Measurements from ENCODE around the gene FXYD6. TPM values are rescaled to one million over a fixed set of nuclear protein-coding genes. Genes with fewer than 3 reads are reported as not detected.

The FXYD6 gene
- total RNA-seq, 2 donors from 2014 or later, result 17.5 to 17.8 TPM

DNA sequence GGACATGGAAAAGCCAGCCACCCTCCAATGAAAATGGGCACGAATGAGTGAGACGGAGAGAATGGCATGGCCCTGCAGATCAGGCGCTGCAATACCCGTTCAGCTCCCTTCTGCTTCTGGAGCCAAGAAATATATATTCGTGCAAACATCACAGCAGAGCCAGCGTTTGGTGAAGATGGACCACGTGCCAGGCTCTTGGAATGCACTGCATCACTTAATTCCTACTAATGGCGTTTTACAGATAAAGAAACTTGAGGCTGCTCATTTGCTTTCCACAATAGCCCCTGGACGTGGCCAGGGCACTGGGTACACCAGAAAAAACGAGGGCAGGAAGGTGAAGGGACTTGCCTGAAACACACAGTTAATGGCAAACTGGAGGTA is 50.3 kb downstream of the FXYD6 start:
- TF ChIP-seq, protein P1, sequence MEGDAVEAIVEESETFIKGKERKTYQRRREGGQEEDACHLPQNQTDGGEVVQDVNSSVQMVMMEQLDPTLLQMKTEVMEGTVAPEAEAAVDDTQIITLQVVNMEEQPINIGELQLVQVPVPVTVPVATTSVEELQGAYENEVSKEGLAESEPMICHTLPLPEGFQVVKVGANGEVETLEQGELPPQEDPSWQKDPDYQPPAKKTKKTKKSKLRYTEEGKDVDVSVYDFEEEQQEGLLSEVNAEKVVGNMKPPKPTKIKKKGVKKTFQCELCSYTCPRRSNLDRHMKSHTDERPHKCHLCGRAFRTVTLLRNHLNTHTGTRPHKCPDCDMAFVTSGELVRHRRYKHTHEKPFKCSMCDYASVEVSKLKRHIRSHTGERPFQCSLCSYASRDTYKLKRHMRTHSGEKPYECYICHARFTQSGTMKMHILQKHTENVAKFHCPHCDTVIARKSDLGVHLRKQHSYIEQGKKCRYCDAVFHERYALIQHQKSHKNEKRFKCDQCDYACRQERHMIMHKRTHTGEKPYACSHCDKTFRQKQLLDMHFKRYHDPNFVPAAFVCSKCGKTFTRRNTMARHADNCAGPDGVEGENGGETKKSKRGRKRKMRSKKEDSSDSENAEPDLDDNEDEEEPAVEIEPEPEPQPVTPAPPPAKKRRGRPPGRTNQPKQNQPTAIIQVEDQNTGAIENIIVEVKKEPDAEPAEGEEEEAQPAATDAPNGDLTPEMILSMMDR (IDR thresholded peaks at IDR 0.05), result no peak
- DNase-seq (ENCODE audit: low spot score) (no peak), ATAC-seq (ENCODE audit: insufficient number of reproducible peaks, low FRiP score, low read depth) (no peak)
- no peaks in the 10 kb centered on the region for H3K9me3 ChIP-seq
- H3K4me1 ChIP-seq (ENCODE audit: control insufficient read depth in 1 of 2, low read depth in 2 of 2), result peaks cover 3% of the 10 kb centered on the region in 2 donors
- no peaks in the 10 kb centered on the region for H3K27me3 ChIP-seq (replicated peaks; ENCODE audit: insufficient read depth)
- H3K4me3 ChIP-seq, result no peak overlapping the region
- H3K36me3 ChIP-seq, result no peaks in the 10 kb centered on the region
- H3K27ac ChIP-seq, result no peak overlapping the region

DNA sequence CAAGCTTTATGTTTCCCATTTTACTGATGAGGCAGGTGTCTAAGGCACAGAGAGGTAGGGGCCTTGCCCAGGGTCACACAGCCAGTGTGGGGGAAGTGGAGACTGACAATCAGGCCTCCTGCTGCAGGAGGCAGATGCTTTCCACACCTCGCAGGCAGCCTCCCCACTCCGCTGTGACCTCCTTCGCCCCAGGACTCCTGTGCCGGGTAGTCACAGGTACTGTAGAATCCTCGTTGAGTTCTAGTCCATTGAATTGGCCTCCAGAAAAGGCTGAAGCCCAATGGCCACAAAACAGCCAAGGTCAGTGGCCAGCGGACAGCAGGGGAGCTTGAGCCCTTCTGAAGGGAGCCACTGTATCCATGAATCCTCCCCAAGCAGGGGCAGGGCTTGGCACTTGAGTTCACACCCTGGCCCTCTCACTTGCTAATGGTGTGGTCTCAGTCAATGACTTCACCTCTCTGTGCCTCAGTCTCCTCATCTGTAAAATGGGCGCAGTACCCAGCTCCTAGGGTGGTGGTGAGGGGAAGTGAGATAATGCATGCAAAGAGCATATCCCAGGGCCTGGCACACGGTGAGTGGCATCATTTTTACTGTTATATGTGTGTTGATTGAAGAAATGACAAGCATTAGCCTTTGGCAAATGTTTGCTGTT is 50.8 kb downstream of the FXYD6 start:
- Histone ChIP-seq H3K27me3 (replicated peaks; ENCODE audit: insufficient read depth) (no peaks in the 10 kb centered on the region), H3K27ac (no peak overlapping the region), H3K4me3 (no peak overlapping the region), H3K9me3 (no peaks in the 10 kb centered on the region), H3K36me3 (no peaks in the 10 kb centered on the region), H3K4me1 (ENCODE audit: control insufficient read depth in 1 of 2, low read depth in 2 of 2) (peaks cover 3% of the 10 kb centered on the region in 2 donors)
- TF ChIP-seq, protein P1 (IDR thresholded peaks at IDR 0.05), result no peak
- no peak for DNase-seq (ENCODE audit: low spot score)
- ATAC-seq (ENCODE audit: insufficient number of reproducible peaks, low FRiP score, low read depth), result no peak

DNA sequence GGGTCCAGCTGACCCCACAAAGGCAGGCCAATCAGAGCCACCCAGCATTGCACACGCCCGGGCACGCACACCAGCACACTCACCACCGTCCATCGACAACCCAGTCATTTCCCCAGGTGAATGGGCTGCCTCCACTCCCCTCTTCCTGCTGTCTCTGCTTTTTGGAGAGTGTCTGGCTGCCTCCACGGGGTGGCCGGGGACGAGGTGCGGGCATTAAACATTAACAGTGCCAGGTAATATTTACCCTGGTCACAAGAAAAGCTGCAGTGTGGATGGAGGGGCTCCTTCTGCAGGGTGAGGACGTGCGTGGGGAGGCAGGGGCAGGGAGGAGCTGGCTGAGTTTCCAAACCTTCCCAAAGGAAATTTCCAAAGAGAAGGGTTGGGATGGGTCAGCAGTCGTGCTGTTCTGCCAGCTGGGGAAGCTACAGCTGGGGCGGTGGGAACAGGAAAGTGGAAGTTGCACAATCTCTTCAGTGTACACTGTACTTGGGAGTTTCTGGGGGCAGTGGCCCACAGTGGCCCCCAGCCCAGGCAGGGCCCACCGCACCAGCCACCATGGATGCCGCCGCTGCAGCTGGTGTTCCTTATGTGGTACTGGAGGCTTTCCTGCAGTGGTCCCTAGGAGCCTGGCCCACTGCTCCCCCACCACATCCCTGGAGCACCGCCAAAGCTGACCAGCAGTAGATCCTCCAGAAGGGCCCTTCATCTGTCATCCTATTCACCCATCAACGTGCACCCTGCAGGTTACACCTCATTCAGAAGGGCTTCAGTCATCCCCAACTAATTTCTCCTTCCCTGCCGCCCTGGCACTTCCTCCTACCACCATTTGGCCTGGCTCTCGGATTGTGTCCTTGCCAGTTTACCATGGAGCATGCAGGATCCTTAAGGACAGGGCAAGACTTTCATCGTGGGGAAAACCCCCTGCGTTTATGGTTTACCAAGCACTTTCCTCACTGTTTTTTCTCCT is 51.6 kb downstream of the FXYD6 start, which contains the start of gene FXYD2:
Gene FXYD2, minus strand, starts transcription at position 174 of the 967 bp plus-strand sequence. Its CDS starts 66 bp downstream, at position 108.
- TF ChIP-seq, protein P1 (IDR thresholded peaks at IDR 0.05), result no peak
- H3K36me3 ChIP-seq, result no peaks in the 10 kb centered on the region
- H3K27ac ChIP-seq, result peak within 1 kb of the TSS in 1 of 2 donors; percentile 40
- H3K4me3 ChIP-seq, result no peak within 1 kb of the TSS
- H3K27me3 ChIP-seq (replicated peaks; ENCODE audit: insufficient read depth), result no peaks in the 10 kb centered on the region
- peaks cover 3% of the 10 kb centered on the region in 2 donors for H3K4me1 ChIP-seq (ENCODE audit: control insufficient read depth in 1 of 2, low read depth in 2 of 2)
- no peaks in the 10 kb centered on the region for H3K9me3 ChIP-seq
- DNase-seq (ENCODE audit: low spot score), result no peak
- no peak for ATAC-seq (ENCODE audit: insufficient number of reproducible peaks, low FRiP score, low read depth)

DNA sequence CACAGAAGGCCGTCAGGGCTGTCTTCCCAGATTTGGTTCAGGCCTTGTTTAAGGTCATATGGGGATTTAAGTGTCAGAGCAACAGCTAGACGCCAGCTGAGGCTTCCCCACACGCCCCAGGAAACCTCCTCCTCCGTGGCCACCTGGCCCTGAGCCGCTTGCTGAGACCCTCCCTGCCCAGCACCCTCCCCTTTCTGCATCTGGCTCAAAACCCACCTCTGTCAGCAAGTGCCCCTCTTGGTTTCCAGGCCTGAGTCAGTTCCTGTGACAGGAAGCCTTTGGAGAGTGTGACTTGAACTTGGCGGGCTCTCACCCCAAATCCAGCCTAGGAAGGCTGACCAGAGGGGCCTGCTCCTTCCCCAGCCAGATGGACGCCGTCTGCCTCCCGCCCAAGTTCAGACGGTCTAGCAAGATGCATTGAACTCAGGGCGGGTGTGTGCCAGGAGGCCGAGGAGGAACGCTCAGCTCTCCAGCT is 52.5 kb downstream of the FXYD6 start:
- H3K9me3 ChIP-seq, result no peaks in the 10 kb centered on the region
- ATAC-seq (ENCODE audit: insufficient number of reproducible peaks, low FRiP score, low read depth) (no peak), DNase-seq (ENCODE audit: low spot score) (no peak)
- TF ChIP-seq, protein P1 (IDR thresholded peaks at IDR 0.05), result no peak
- peaks cover 3% of the 10 kb centered on the region in 2 donors for H3K4me1 ChIP-seq (ENCODE audit: control insufficient read depth in 1 of 2, low read depth in 2 of 2)
- no peaks in the 10 kb centered on the region for H3K27me3 ChIP-seq (replicated peaks; ENCODE audit: insufficient read depth)
- peak overlapping the region in 1 of 2 donors; percentile 40 for H3K27ac ChIP-seq
- H3K4me3 ChIP-seq, result no peak overlapping the region
- no peaks in the 10 kb centered on the region for H3K36me3 ChIP-seq

Data from thoracic aorta (tissue), 2 donors.